HCT116 (cell line): ENCODE measurements around the gene CLOCK. TPM values are rescaled to one million over a fixed set of nuclear protein-coding genes. Genes with fewer than 3 reads are reported as not detected.

Source experiments
- ATAC-seq: fragments of 200-7000 bp; cut with Tn5 transposase; 2 replicates; pipeline ENCODE4 v1.9.1; 2020; ENCODE audit warnings: mild to moderate bottlenecking, moderate library complexity
- BruUV-seq: library from RNA; stranded (reverse); fragments of 400-500 nt; replicated peaks from 2 replicates; lab custom pipeline; 2021; lab: Mats Ljungman, UMichigan
- CTCF ChIA-PET: fragments of 300-600 bp; sonication (Branson Sonifier 250); formaldehyde crosslinking; loops from one replicate; lab custom pipeline; 2021; ENCODE audit warnings: antibody characterized with exemption; lab: Charles Lee
- POLR2A ChIA-PET: fragments of 300-600, 350-600 bp; sonication (Branson Sonifier 250); formaldehyde crosslinking; loops from one replicate; lab custom pipeline; 2021; ENCODE audit warnings: antibody characterized with exemption; lab: Charles Lee
- RAD21 ChIA-PET, 2 experiments: fragments of 300-600 bp; sonication (Branson Sonifier 250); formaldehyde crosslinking; loops; one replicate each; lab custom pipeline; 2023; ENCODE audit warnings: low total read pairs in 2 of 2; ENCODE audit not compliant: uncharacterized antibody in 2 of 2, unreplicated experiment in 2 of 2, low non-redundant PET in 1 of 2; lab: Charles Lee
- DNase-seq: peaks from one replicate; pipeline ENCODE4 v3.0.0-alpha.2; 2010; ENCODE audit warnings: low read depth, low spot score
- H2AFZ ChIP-seq: fragments of 200-600 bp; shearing (Covaris generic), sonication (generic); 2 replicates; pipeline ENCODE4 v1.6.1; 2017; ENCODE audit warnings: low read depth, mixed run types, mixed read lengths, antibody characterized with exemption, low read length; ENCODE audit not compliant: poor library complexity, severe bottlenecking
- H3K27ac ChIP-seq: 2 replicates; pipeline ENCODE4 v1.5.1; 2012; ENCODE audit warnings: low read depth, low read length
- H3K27me3 ChIP-seq: fragments of 200-600 bp; sonication (generic); 2 replicates; pipeline ENCODE4 v1.6.1; 2016; ENCODE audit warnings: mixed run types, low read length, mixed read lengths; ENCODE audit not compliant: insufficient read depth
- H3K36me3 ChIP-seq, 2 experiments: fragments of 200-500 bp in 1 of 2; fragments of 200-600 bp in 1 of 2; sonication (Bioruptor generic) in 1 of 2; sonication (generic) in 1 of 2; 2 replicates each; pipeline versions ENCODE4 v1.5.1 to v1.6.1; 2014 to 2016; ENCODE audit warnings: low read length in 2 of 2, inconsistent platforms in 1 of 2, mixed read lengths in 1 of 2, mixed run types in 1 of 2; ENCODE audit not compliant: insufficient read depth in 2 of 2, control insufficient read depth in 1 of 2
- H3K4me1 ChIP-seq, 2 experiments: fragments of 200-600 bp in 1 of 2; sonication (generic) in 1 of 2; 2 replicates each; pipeline versions ENCODE4 v1.5.1 to v1.6.1; 2012 to 2017; ENCODE audit warnings: low read length in 2 of 2, inconsistent platforms in 1 of 2, mild to moderate bottlenecking in 1 of 2, mixed read lengths in 1 of 2, mixed run types in 1 of 2, moderate library complexity in 1 of 2; ENCODE audit not compliant: insufficient read depth in 2 of 2, control insufficient read depth in 1 of 2
- H3K4me2 ChIP-seq: fragments of 200-600 bp; sonication (generic); 2 replicates; pipeline ENCODE4 v1.6.1; 2017; ENCODE audit warnings: mixed run types, low read length, mixed read lengths
- H3K4me3 ChIP-seq, 2 experiments: fragments of 200-600 bp in 1 of 2; sonication (generic) in 1 of 2; replicated peaks in 1 of 2; 2 replicates each; pipeline ENCODE4 v1.5.1; 2011 to 2016; ENCODE audit warnings: low read length in 2 of 2, control low read depth in 1 of 2, low read depth in 1 of 2, mild to moderate bottlenecking in 1 of 2, mixed read lengths in 1 of 2, mixed run types in 1 of 2
- H3K79me2 ChIP-seq: fragments of 200-600 bp; sonication (generic); 2 replicates; pipeline ENCODE4 v1.6.1; 2017; ENCODE audit warnings: mild to moderate bottlenecking, mixed run types, low read length, moderate library complexity, mixed read lengths; ENCODE audit not compliant: insufficient read depth
- H3K9ac ChIP-seq: fragments of 200-600 bp; sonication (generic); 2 replicates; pipeline ENCODE4 v1.6.1; 2016; ENCODE audit warnings: low read length, mixed read lengths
- H3K9me2 ChIP-seq: fragments of 200-600 bp; sonication (generic), shearing (Covaris generic); 2 replicates; pipeline ENCODE4 v1.6.1; 2017; ENCODE audit warnings: mixed run types, mild to moderate bottlenecking, moderate library complexity; ENCODE audit not compliant: insufficient read depth
- H3K9me3 ChIP-seq, 2 experiments: fragments of 200-500 bp in 1 of 2; fragments of 200-600 bp in 1 of 2; sonication (Bioruptor generic) in 1 of 2; sonication (generic) in 1 of 2; 2 replicates each; pipeline ENCODE4 v1.6.1; 2014 to 2017; ENCODE audit warnings: low read length in 2 of 2, mixed read lengths in 2 of 2, inconsistent platforms in 1 of 2, low read depth in 1 of 2, mild to moderate bottlenecking in 1 of 2, mixed run types in 1 of 2, moderate library complexity in 1 of 2; ENCODE audit not compliant: control insufficient read depth in 1 of 2, insufficient read depth in 1 of 2
- H4K20me1 ChIP-seq: fragments of 200-600 bp; sonication (generic), shearing (Covaris generic); 2 replicates; pipeline ENCODE4 v1.6.1; 2017; ENCODE audit warnings: mixed run types, mild to moderate bottlenecking, moderate library complexity; ENCODE audit not compliant: insufficient read depth
- CBX3 ChIP-seq: IDR thresholded peaks from 2 replicates; pipeline ENCODE4 v1.6.1; 2012; ENCODE audit warnings: low read depth
- CEBPB ChIP-seq: IDR thresholded peaks from 2 replicates; pipeline ENCODE4 v1.6.1; 2012; ENCODE audit warnings: low read depth
- CTCF ChIP-seq, 3 experiments: fragments of 200-600 bp in 1 of 3; sonication (generic) in 1 of 3; IDR thresholded peaks in 2 of 3; conservative IDR thresholded peaks in 1 of 3; 2 replicates each; pipeline ENCODE4 v1.5.1; 2012 to 2017; ENCODE audit warnings: low read depth in 2 of 3, low read length in 2 of 3, antibody characterized with exemption in 1 of 3, borderline replicate concordance in 1 of 3, control low read depth in 1 of 3, mild to moderate bottlenecking in 1 of 3, mixed read lengths in 1 of 3, mixed run types in 1 of 3, moderate library complexity in 1 of 3; ENCODE audit not compliant: insufficient read depth in 1 of 3
- EGR1 ChIP-seq: IDR thresholded peaks from 2 replicates; pipeline ENCODE4 v1.6.1; 2012; ENCODE audit warnings: low read depth
- EZH2 ChIP-seq: fragments of 200-600 bp; sonication (generic); IDR thresholded peaks from 2 replicates; pipeline ENCODE4 v1.6.1; 2017; ENCODE audit warnings: antibody characterized with exemption, mixed run types
- FOSL1 ChIP-seq: IDR thresholded peaks from 2 replicates; pipeline ENCODE4 v1.6.1; 2012; ENCODE audit warnings: low read depth
- JUND ChIP-seq: IDR thresholded peaks from 2 replicates; pipeline ENCODE4 v1.6.1; 2012
- POLR2A ChIP-seq: IDR thresholded peaks from 2 replicates; pipeline ENCODE4 v1.7.0; 2011; ENCODE audit warnings: borderline replicate concordance; ENCODE audit not compliant: insufficient read depth, insufficient read length; ENCODE audit errors: extremely low read depth
- RAD21 ChIP-seq: IDR thresholded peaks from 2 replicates; pipeline ENCODE4 v1.6.1; 2012; ENCODE audit warnings: low read depth, mild to moderate bottlenecking
- SIN3A ChIP-seq: IDR thresholded peaks from 2 replicates; pipeline ENCODE4 v1.6.1; 2012; ENCODE audit warnings: low read depth
- SP1 ChIP-seq: IDR thresholded peaks from 2 replicates; pipeline ENCODE4 v1.6.1; 2012; ENCODE audit warnings: low read depth
- SRF ChIP-seq: IDR thresholded peaks from 2 replicates; pipeline ENCODE4 v1.6.1; 2012; ENCODE audit warnings: low read depth
- TCF7L2 ChIP-seq: IDR thresholded peaks from 2 replicates; pipeline ENCODE4 v1.7.0; 2011; ENCODE audit warnings: borderline replicate concordance, inconsistent platforms; ENCODE audit not compliant: insufficient read depth, insufficient read length; ENCODE audit errors: extremely low read depth
- YY1 ChIP-seq: IDR thresholded peaks from 2 replicates; pipeline ENCODE4 v1.6.1; 2011; ENCODE audit warnings: low read length, low read depth, moderate library complexity, mild to moderate bottlenecking; ENCODE audit not compliant: insufficient replicate concordance; ENCODE audit errors: extremely low read depth
- ZBTB33 ChIP-seq: IDR thresholded peaks from 2 replicates; pipeline ENCODE4 v1.6.1; 2011; ENCODE audit warnings: mild to moderate bottlenecking, low read length, moderate library complexity; ENCODE audit not compliant: insufficient replicate concordance; ENCODE audit errors: extremely low read depth
- ZNF274 ChIP-seq: fragments of 200-500 bp; sonication (Bioruptor generic); IDR thresholded peaks from 2 replicates; pipeline ENCODE4 v1.6.1; 2014; ENCODE audit warnings: mild to moderate bottlenecking, low read depth, low read length, inconsistent platforms
- intact Hi-C: fragments of 100-400 bp; cut with micrococcal nuclease; formaldehyde crosslinking; loops from 2 replicates; pipeline ENCODE4 v1.10.0; 2022
- total RNA-seq: library from RNA; stranded (reverse); gene quantifications from one replicate; pipeline ENCODE4 v1.2.1, GENCODE V29; 2021; ENCODE audit not compliant: unreplicated experiment

The CLOCK gene
- total RNA-seq, 1 experiment from 2014 or later = 38.7 TPM

GRCh38 chr4:55547466-55547770 lies 709 bp upstream of the CLOCK start:
- Histone ChIP-seq H3K36me3 (no peaks in the 10 kb centered on the region), H3K9me2 (no peaks in the 10 kb centered on the region), H3K4me1 (peaks cover 57 to 68% of the 10 kb centered on the region in 2 experiments), H3K27ac (peak overlapping the region; percentile 100), H3K27me3 (no peaks in the 10 kb centered on the region), H3K9ac (peak overlapping the region; percentile 85), H3K4me2 (peak overlapping the region; percentile 91), H3K79me2 (peaks cover 43% of the 10 kb centered on the region), H3K4me3 (peak overlapping the region; percentile 73 to 80), H2AFZ (no peak overlapping the region), H3K9me3 (no peaks in the 10 kb centered on the region), H4K20me1 (no peaks in the 10 kb centered on the region)
- POLR2A ChIA-PET = no interaction called here
- no peak for DNase-seq
- TF ChIP-seq ZBTB33 = no peak
- TSS peak; percentile 80 for BruUV-seq
- intact Hi-C loops = loop anchor here (5.0 to 10.0 kb wide), 4 partner anchors 87 to 200 kb away; partner anchors contain the start of genes NMU and SRD5A3
- CTCF ChIA-PET = no interaction called here
- RAD21 ChIA-PET = no interaction called here
- no peak for ATAC-seq

GRCh38 chr4:55546506-55546755 lies 278 bp downstream of the CLOCK start:
- Histone ChIP-seq H3K27ac (peak overlapping the region; percentile 100), H3K79me2 (peaks cover 53% of the 10 kb centered on the region), H3K9ac (peak overlapping the region; percentile 85), H4K20me1 (no peaks in the 10 kb centered on the region), H3K4me2 (peak overlapping the region; percentile 91), H3K27me3 (no peaks in the 10 kb centered on the region), H3K9me2 (no peaks in the 10 kb centered on the region), H3K4me1 (peaks cover 56 to 64% of the 10 kb centered on the region in 2 experiments), H2AFZ (no peak overlapping the region), H3K4me3 (peak overlapping the region; percentile 73 to 80), H3K36me3 (no peaks in the 10 kb centered on the region), H3K9me3 (no peaks in the 10 kb centered on the region)
- peak; percentile 58 for ATAC-seq
- ChIA-PET POLR2A (interaction anchor here (0.7 to 0.9 kb wide), 2 partner anchors 11 to 187 kb away, joined by 3 read pairs; no protein-coding TSS in a partner anchor), CTCF (interaction anchor here (1.0 to 1.8 kb wide), 4 partner anchors 8 to 575 kb away, joined by 3 to 6 read pairs (median 4); partner anchors contain the start of gene SRD5A3), RAD21 (no interaction called here)
- BruUV-seq = no TSS peak
- intact Hi-C loops = loop anchor here (5.0 to 10.0 kb wide), 4 partner anchors 88 to 199 kb away; partner anchors contain the start of genes NMU and SRD5A3
- no peak for TF ChIP-seq SRF
- no peak for TF ChIP-seq YY1
- no peak for TF ChIP-seq ZBTB33
- no peak for TF ChIP-seq SP1
- TF ChIP-seq ZNF274 = no peak
- no peak for TF ChIP-seq POLR2A
- TF ChIP-seq CBX3 = no peak
- TF ChIP-seq CTCF (IDR thresholded peaks at IDR 0.05 in 2 of 3, conservative IDR thresholded peaks at IDR 0.05 in 1 of 3; ENCODE audit: borderline replicate concordance in 1 of 3, insufficient read depth in 1 of 3, low read depth in 2 of 3, low read length in 2 of 3) = no peak
- TF ChIP-seq SIN3A = no peak
- no peak for TF ChIP-seq EZH2
- no peak for TF ChIP-seq EGR1
- TF ChIP-seq CEBPB = no peak
- no peak for TF ChIP-seq TCF7L2
- TF ChIP-seq FOSL1 = no peak
- no peak for TF ChIP-seq JUND
- no peak for TF ChIP-seq RAD21
- DNase-seq = no peak
